HG02885 (cell line): Measurements from ENCODE around the gene SNRNP70.
"Not testable (repeated sequence)": the region's sequence is repeated elsewhere in the genome, so short reads cannot be mapped to it uniquely, and the experiment has no call there.

Experiments
- ATAC-seq: cut with Tn5 transposase; IDR thresholded peaks from one replicate; pipeline ENCODE4 v1.9.1; 2021; ENCODE audit warnings: mild to moderate bottlenecking; ENCODE audit not compliant: unreplicated experiment, poor library complexity

The SNRNP70 gene

GRCh38 chr19:49085020-49085867 is at the start of gene SNRNP70:
TSS of gene SNRNP70 (plus strand) at chr19:49085451. CDS start at chr19:49086415, 964 bp downstream.
- ATAC-seq: peak; percentile 91

GRCh38 chr19:49036815-49037214 is 48.4 kb upstream of the SNRNP70 start, which contains the start of gene CGB1:
TSS of gene CGB1 (minus strand) at chr19:49036895. CDS start at chr19:49036711, 184 bp downstream.
- ATAC-seq: not testable (repeated sequence)

- ATAC-seq: not testable (repeated sequence)
Measured at GRCh38 chr19:49038111-49038510, 47.1 kb upstream of the SNRNP70 start.

- not testable (repeated sequence) for ATAC-seq
Measured at GRCh38 chr19:49038557-49039276, 46.5 kb upstream of the SNRNP70 start.

- not testable (repeated sequence) for ATAC-seq
Measured at GRCh38 chr19:49039736-49040135, 45.5 kb upstream of the SNRNP70 start.

- ATAC-seq: no peak
Measured at GRCh38 chr19:49042177-49042576, 43.1 kb upstream of the SNRNP70 start.

GRCh38 chr19:49042666-49043065 is 42.6 kb upstream of the SNRNP70 start:
- ATAC-seq: not testable (repeated sequence)

- ATAC-seq: not testable (repeated sequence)
Measured at GRCh38 chr19:49043548-49043947, 41.7 kb upstream of the SNRNP70 start, which contains the start of gene CGB5. TSS of gene CGB5 (plus strand) at chr19:49043848. CDS start at chr19:49044210, 362 bp downstream.

- not testable (repeated sequence) for ATAC-seq
Measured at GRCh38 chr19:49049011-49049410, 36.2 kb upstream of the SNRNP70 start, which contains the start of gene CGB8. TSS of gene CGB8 (minus strand) at chr19:49049111. CDS start at chr19:49048739, 372 bp downstream.

GRCh38 chr19:49049834-49050233 is 35.4 kb upstream of the SNRNP70 start:
- not testable (repeated sequence) for ATAC-seq

- ATAC-seq: not testable (repeated sequence)
Measured at GRCh38 chr19:49050376-49051033, 34.7 kb upstream of the SNRNP70 start.

GRCh38 chr19:49056101-49056901 is 28.9 kb upstream of the SNRNP70 start:
- ATAC-seq: peak; percentile 58

GRCh38 chr19:49056902-49057596 is 28.2 kb upstream of the SNRNP70 start:
- not testable (repeated sequence) for ATAC-seq

GRCh38 chr19:49057636-49058234 is 27.5 kb upstream of the SNRNP70 start, which contains the start of gene CGB7:
TSS of gene CGB7 (minus strand) at chr19:49057749. CDS start at chr19:49055375, 2,374 bp downstream.
- no peak for ATAC-seq

- no peak for ATAC-seq
Measured at GRCh38 chr19:49058562-49058961, 26.7 kb upstream of the SNRNP70 start.

- ATAC-seq: no peak
Measured at GRCh38 chr19:49059053-49059452, 26.2 kb upstream of the SNRNP70 start.

- ATAC-seq: no peak
Measured at GRCh38 chr19:49061000-49061399, 24.3 kb upstream of the SNRNP70 start.

- no peak for ATAC-seq
Measured at GRCh38 chr19:49061445-49061844, 23.8 kb upstream of the SNRNP70 start.
